Mesothelial cell of epicardium (in vitro differentiated cells): ENCODE results near the gene LATS2. TPM values are rescaled to one million over a fixed set of nuclear protein-coding genes. Genes with fewer than 3 reads are reported as not detected.
A peak's percentile ranks its signal among the peaks of the same experiment; 100 is the strongest.
"Not testable (repeated sequence)": the region's sequence is repeated elsewhere in the genome, so short reads cannot be mapped to it uniquely, and the experiment has no call there.

Experiments used
- DNase-seq, 2 experiments: peaks; one replicate each; pipeline ENCODE4 v3.0.0; 2021; ENCODE audit warnings: low spot score in 2 of 2; ENCODE audit not compliant: unreplicated experiment in 2 of 2
- H3K27ac Mint-ChIP-seq: 2 replicates; pipeline ENCODE4 v1.8.0; 2021; ENCODE audit warnings: mixed read lengths
- H3K27me3 Mint-ChIP-seq: 2 replicates; pipeline ENCODE4 v1.8.0; 2021; ENCODE audit warnings: low read depth, mixed read lengths
- H3K36me3 Mint-ChIP-seq: 2 replicates; pipeline ENCODE4 v1.8.0; 2021; ENCODE audit warnings: mixed read lengths
- H3K4me1 Mint-ChIP-seq: 2 replicates; pipeline ENCODE4 v1.8.0; 2021; ENCODE audit warnings: mixed read lengths
- H3K4me3 Mint-ChIP-seq: 2 replicates; pipeline ENCODE4 v1.8.0; 2021; ENCODE audit warnings: mild to moderate bottlenecking, moderate library complexity, mixed read lengths
- H3K9me3 Mint-ChIP-seq: 2 replicates; pipeline ENCODE4 v1.8.0; 2021; ENCODE audit warnings: mixed read lengths
- CTCF ChIP-seq: fragments of 200-600 bp; sonication (generic); IDR thresholded peaks from one replicate; pipeline ENCODE4 v1.5.0; 2021; ENCODE audit warnings: antibody characterized with exemption; ENCODE audit not compliant: unreplicated experiment
- total RNA-seq: library from RNA; stranded (reverse); gene quantifications from 3 replicates; pipeline ENCODE4 v1.2.1, GENCODE V29; 2021

The LATS2 gene
- total RNA-seq, 1 donor from 2014 or later = 30.2 TPM

GRCh38 chr13:20945952-20946383 is 115.4 kb downstream of the LATS2 start:
- peaks cover 44% of the 10 kb centered on the region for H3K27me3 Mint-ChIP-seq
- no peak for DNase-seq
- no peaks in the 10 kb centered on the region for H3K36me3 Mint-ChIP-seq
- H3K4me3 Mint-ChIP-seq = peak overlapping the region; percentile 40
- no peak overlapping the region for H3K27ac Mint-ChIP-seq
- H3K9me3 Mint-ChIP-seq = peaks cover 10% of the 10 kb centered on the region
- peaks cover 6% of the 10 kb centered on the region for H3K4me1 Mint-ChIP-seq
- no peak for TF ChIP-seq CTCF

GRCh38 chr13:20942938-20943559 is 118.3 kb downstream of the LATS2 start:
- Mint-ChIP-seq H3K27ac (peak overlapping the region; percentile 67), H3K27me3 (peaks cover 33% of the 10 kb centered on the region), H3K4me3 (no peak overlapping the region), H3K4me1 (peaks cover 6% of the 10 kb centered on the region), H3K36me3 (no peaks in the 10 kb centered on the region), H3K9me3 (no peaks in the 10 kb centered on the region)
- DNase-seq = no peak
- TF ChIP-seq CTCF = no peak

GRCh38 chr13:20940511-20940910 is 120.9 kb downstream of the LATS2 start:
- DNase-seq, H3K27ac Mint-ChIP-seq, H3K9me3 Mint-ChIP-seq, H3K4me1 Mint-ChIP-seq, H3K4me3 Mint-ChIP-seq, H3K36me3 Mint-ChIP-seq: not testable (repeated sequence)
- H3K27me3 Mint-ChIP-seq = peaks cover 15% of the 10 kb centered on the region

- no peaks in the 10 kb centered on the region for H3K9me3 Mint-ChIP-seq
- no peak for DNase-seq
Measured at GRCh38 chr13:20940083-20940482, 121.3 kb downstream of the LATS2 start.

GRCh38 chr13:20939662-20940061 is 121.7 kb downstream of the LATS2 start:
- no peaks in the 10 kb centered on the region for H3K9me3 Mint-ChIP-seq
- peaks cover 6% of the 10 kb centered on the region for H3K4me1 Mint-ChIP-seq
- peaks cover 6% of the 10 kb centered on the region for H3K27me3 Mint-ChIP-seq
- no peak for DNase-seq
- no peak overlapping the region for H3K4me3 Mint-ChIP-seq
- H3K36me3 Mint-ChIP-seq = no peaks in the 10 kb centered on the region
- TF ChIP-seq CTCF = no peak
- H3K27ac Mint-ChIP-seq = no peak overlapping the region

More at GRCh38 chr13:20940083-20940482, 121.3 kb downstream of the LATS2 start:
- no peak for TF ChIP-seq CTCF
- Mint-ChIP-seq H3K4me1 (peaks cover 6% of the 10 kb centered on the region), H3K4me3 (no peak overlapping the region), H3K27me3 (peaks cover 11% of the 10 kb centered on the region), H3K36me3 (no peaks in the 10 kb centered on the region), H3K27ac (no peak overlapping the region)

DNA sequence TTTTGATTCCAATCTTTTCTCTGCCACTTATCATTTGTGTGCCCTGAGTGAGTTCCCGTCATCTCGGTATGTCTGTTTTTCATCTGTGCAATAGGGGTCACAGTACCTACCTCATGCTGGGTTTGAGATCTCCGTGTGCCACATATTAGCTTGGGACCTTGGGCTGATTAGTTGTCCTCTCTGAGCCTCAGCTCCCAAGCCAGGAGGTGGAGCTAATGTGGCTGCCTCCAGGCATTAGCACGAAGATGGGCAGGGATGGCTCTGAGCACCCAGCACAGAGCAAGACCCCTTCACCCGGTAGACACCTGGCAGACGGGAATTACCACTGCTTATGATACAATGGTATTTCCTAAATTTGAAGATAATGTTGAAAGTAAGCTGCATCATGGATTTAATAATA is 123.1 kb downstream of the LATS2 start:
- Mint-ChIP-seq H3K36me3 (no peaks in the 10 kb centered on the region), H3K4me1 (peaks cover 1% of the 10 kb centered on the region), H3K27ac (no peak overlapping the region), H3K4me3 (no peak overlapping the region), H3K9me3 (no peaks in the 10 kb centered on the region), H3K27me3 (peaks cover 2% of the 10 kb centered on the region)
- TF ChIP-seq CTCF = no peak
- DNase-seq = no peak
